ENCODE data around the gene SMC1A. TPM values are rescaled to one million over a fixed set of nuclear protein-coding genes. Genes with fewer than 3 reads are reported as not detected.
A peak's percentile ranks its signal among the peaks of the same experiment; 100 is the strongest.
"Not testable (repeated sequence)": the region's sequence is repeated elsewhere in the genome, so short reads cannot be mapped to it uniquely, and the experiment has no call there.

The SMC1A gene
- total RNA-seq, result 36.9 TPM
- long read RNA-seq, full-length matches to known transcripts, result 9 of 14 reads
- long read RNA-seq, partial matches to known transcripts, result 5 of 14 reads
- long read RNA-seq, other reads (novel, unspliced or antisense), result 0 of 14 reads

GRCh38 chrX:53422086-53422860, at the start of gene SMC1A:
Gene SMC1A (minus strand): TSS chrX:53422654. CDS start chrX:53422600, 54 bp downstream.
- peak; percentile 97 for ATAC-seq

GRCh38 chrX:53471346-53471745, 48.9 kb upstream of the SMC1A start:
- intact Hi-C loops (cut with DNase I), result no loop called here
- DNase-seq (ENCODE audit: missing footprints) (no peak), ATAC-seq (no peak)

More at GRCh38 chrX:53422086-53422860, at the start of gene SMC1A:
- peak; percentile 96 for DNase-seq (ENCODE audit: missing footprints)
- intact Hi-C loops (cut with DNase I), result no loop called here

GRCh38 chrX:53468659-53469058, 46.2 kb upstream of the SMC1A start:
- ATAC-seq; intact Hi-C loops (cut with DNase I); DNase-seq (ENCODE audit: missing footprints): not testable (repeated sequence)

GRCh38 chrX:53458082-53458481, 35.6 kb upstream of the SMC1A start:
- ATAC-seq (no peak), DNase-seq (ENCODE audit: missing footprints) (no peak)
- intact Hi-C loops (cut with DNase I), result no loop called here

GRCh38 chrX:53456254-53456653, 33.8 kb upstream of the SMC1A start:
- DNase-seq (ENCODE audit: missing footprints) (no peak), ATAC-seq (no peak)
- intact Hi-C loops (cut with DNase I), result no loop called here

- DNase-seq (ENCODE audit: missing footprints), result no peak
- intact Hi-C loops (cut with DNase I), result no loop called here
Measured at GRCh38 chrX:53452812-53453211, 30.4 kb upstream of the SMC1A start.

GRCh38 chrX:53449632-53450031, 27.2 kb upstream of the SMC1A start:
- ATAC-seq (no peak), DNase-seq (ENCODE audit: missing footprints) (no peak)
- intact Hi-C loops (cut with DNase I), result no loop called here

More at GRCh38 chrX:53452812-53453211, 30.4 kb upstream of the SMC1A start:
- no peak for ATAC-seq

- DNase-seq (ENCODE audit: missing footprints), result no peak
- ATAC-seq, result no peak
- intact Hi-C loops (cut with DNase I), result no loop called here
Measured at GRCh38 chrX:53447441-53447840, 25.0 kb upstream of the SMC1A start.

GRCh38 chrX:53445977-53446376, 23.5 kb upstream of the SMC1A start:
- intact Hi-C loops (cut with DNase I), result no loop called here
- ATAC-seq, result no peak
- no peak for DNase-seq (ENCODE audit: missing footprints)

GRCh38 chrX:53442322-53442631, 19.8 kb upstream of the SMC1A start:
- DNase-seq (ENCODE audit: missing footprints) (no peak), ATAC-seq (no peak)
- intact Hi-C loops (cut with DNase I), result no loop called here

- peak; percentile 94 for ATAC-seq
- intact Hi-C loops (cut with DNase I), result no loop called here
- DNase-seq (ENCODE audit: missing footprints), result peak; percentile 90
Measured at GRCh38 chrX:53441531-53442321, 19.3 kb upstream of the SMC1A start.

GRCh38 chrX:53440621-53441517, 18.4 kb upstream of the SMC1A start:
- ATAC-seq, result peak; percentile 54
- peak; percentile 74 for DNase-seq (ENCODE audit: missing footprints)
- intact Hi-C loops (cut with DNase I), result no loop called here

- intact Hi-C loops (cut with DNase I), result no loop called here
- ATAC-seq (no peak), DNase-seq (ENCODE audit: missing footprints) (no peak)
Measured at GRCh38 chrX:53440101-53440500, 17.6 kb upstream of the SMC1A start.

- ATAC-seq (no peak), DNase-seq (ENCODE audit: missing footprints) (no peak)
- intact Hi-C loops (cut with DNase I), result loop anchor here (10.0 kb wide), 1 partner anchor 154 kb away; the partner anchor contains the start of gene IQSEC2
Measured at GRCh38 chrX:53438832-53439230, 16.4 kb upstream of the SMC1A start.

- ATAC-seq, result no peak
- intact Hi-C loops (cut with DNase I), result loop anchor here (10.0 kb wide), 1 partner anchor 154 kb away; the partner anchor contains the start of gene IQSEC2
- DNase-seq (ENCODE audit: missing footprints), result no peak
Measured at GRCh38 chrX:53438174-53438831, 15.8 kb upstream of the SMC1A start.

- intact Hi-C loops (cut with DNase I), result loop anchor here (2.0 to 10.0 kb wide), 2 partner anchors 118 to 152 kb away; partner anchors contain the start of gene IQSEC2
- DNase-seq (ENCODE audit: missing footprints) (no peak), ATAC-seq (no peak)
Measured at GRCh38 chrX:53437206-53437605, 14.8 kb upstream of the SMC1A start.

GRCh38 chrX:53435997-53436396, 13.5 kb upstream of the SMC1A start:
- peak; percentile 68 for DNase-seq (ENCODE audit: missing footprints)
- intact Hi-C loops (cut with DNase I), result loop anchor here (2.0 to 10.0 kb wide), 2 partner anchors 117 to 151 kb away; partner anchors contain the start of gene IQSEC2
- ATAC-seq, result no peak
